K562 (cell line): Measurements from ENCODE around the gene TMEM72. TPM values are rescaled to one million over a fixed set of nuclear protein-coding genes. Genes with fewer than 3 reads are reported as not detected.

Experiments used
- ARID1B ChIP-seq: fragments of 450-650 bp; IDR thresholded peaks from 2 replicates; pipeline ENCODE4 v1.6.1; 2016; ENCODE audit warnings: antibody characterized with exemption, mild to moderate bottlenecking, inconsistent platforms
- CBX1 ChIP-seq: sonication (generic); IDR thresholded peaks from 2 replicates; pipeline ENCODE4 v1.6.1; 2016; ENCODE audit warnings: antibody characterized with exemption, low read depth, mild to moderate bottlenecking
- E2F5 ChIP-seq: sonication (generic); formaldehyde crosslinking; IDR thresholded peaks from 2 replicates; pipeline ENCODE4 v1.8.0; 2022; ENCODE audit warnings: mild to moderate bottlenecking, missing genetic modification reagents
- FOXP1 ChIP-seq: sonication (generic); formaldehyde crosslinking; IDR thresholded peaks from 2 replicates; pipeline ENCODE4 v1.8.0; 2022; ENCODE audit warnings: mild to moderate bottlenecking, missing genetic modification reagents
- ILF3 ChIP-seq: fragments of 450-650 bp; IDR thresholded peaks from 2 replicates; pipeline ENCODE4 v1.6.1; 2018; ENCODE audit warnings: antibody characterized with exemption, mild to moderate bottlenecking, moderate library complexity, borderline replicate concordance
- IRF2 ChIP-seq: sonication (generic); formaldehyde crosslinking; IDR thresholded peaks from 2 replicates; pipeline ENCODE4 v1.8.1; 2022; ENCODE audit warnings: mild to moderate bottlenecking, missing genetic modification reagents
- NEUROD1 ChIP-seq: fragments of 150-350 bp; IDR thresholded peaks from 2 replicates; pipeline ENCODE4 v1.6.1; 2014; ENCODE audit warnings: borderline replicate concordance, low read length, low read depth; ENCODE audit not compliant: partially characterized antibody
- TEAD4 ChIP-seq, 2 experiments: sonication (generic) in 1 of 2; formaldehyde crosslinking in 1 of 2; IDR thresholded peaks; 2 replicates each; pipeline versions ENCODE4 v1.6.1 to v1.8.0; 2012 to 2022; ENCODE audit warnings: borderline replicate concordance in 1 of 2, inconsistent platforms in 1 of 2, low read length in 1 of 2, mild to moderate bottlenecking in 1 of 2, missing genetic modification reagents in 1 of 2
- XRCC5 ChIP-seq: fragments of 200-400 bp; formaldehyde crosslinking; IDR thresholded peaks from 2 replicates; pipeline ENCODE4 v1.6.1; 2017; ENCODE audit warnings: low read depth, mild to moderate bottlenecking, low read length
- ZFP1 ChIP-seq: fragments of 450-650 bp; formaldehyde crosslinking; IDR thresholded peaks from 2 replicates; pipeline ENCODE4 v1.4.0; 2020; ENCODE audit warnings: mild to moderate bottlenecking, mixed read lengths
- ZNF146 ChIP-seq: IDR thresholded peaks from one replicate; pipeline ENCODE4 v1.6.1; 2018; ENCODE audit warnings: missing compliant biosample characterization; ENCODE audit not compliant: unreplicated experiment
- ZNF395 ChIP-seq: fragments of 200-800 bp; sonication (Bioruptor generic); IDR thresholded peaks from 2 replicates; pipeline ENCODE4 v1.6.1; 2017; ENCODE audit warnings: missing genetic modification characterization, missing compliant biosample characterization
- polyA plus RNA-seq, 8 experiments: library from polyadenylated mRNA; depleted of rRNA in 4 of 8; stranded (reverse) in 5 of 8; unstranded in 3 of 8; fragments of >200 nt; fragmentation: Nextera tagmentation in 2 of 8; fragmentation: Illumina TruSeq in 1 of 8; extraction: Ambion mirVana in 2 of 8; extraction: Trizol in 1 of 8; gene quantifications; 2 replicates each; pipeline versions ENCODE4 v1.2.1 to v1.2.3, GENCODE V29; 2011 to 2014; ENCODE audit warnings: inconsistent platforms in 1 of 8, missing spikeins in 1 of 8
- total RNA-seq, 7 experiments: library from RNA; depleted of rRNA in 6 of 7; stranded (reverse); fragments of >200 nt in 6 of 7; fragmentation: Illumina TruSeq in 2 of 7; extraction: Trizol in 2 of 7; gene quantifications; 2 replicates each; pipeline versions ENCODE4 v1.2.1 to v1.2.3, GENCODE V29; 2011 to 2021; ENCODE audit warnings: low replicate concordance in 1 of 7
- TF ChIP-seq, protein P1 (sequence below): fragments of 200-600 bp; sonication (generic); IDR thresholded peaks from one replicate; pipeline ENCODE4 v1.6.1; 2012; ENCODE audit warnings: mild to moderate bottlenecking, low read depth, low read length, inconsistent platforms

Gene TMEM72
- total and polyA plus RNA-seq, 9 of the 15 experiments (the other 6 are each of a cell fraction or from before 2014, with no cell fraction given): not detected

DNA sequence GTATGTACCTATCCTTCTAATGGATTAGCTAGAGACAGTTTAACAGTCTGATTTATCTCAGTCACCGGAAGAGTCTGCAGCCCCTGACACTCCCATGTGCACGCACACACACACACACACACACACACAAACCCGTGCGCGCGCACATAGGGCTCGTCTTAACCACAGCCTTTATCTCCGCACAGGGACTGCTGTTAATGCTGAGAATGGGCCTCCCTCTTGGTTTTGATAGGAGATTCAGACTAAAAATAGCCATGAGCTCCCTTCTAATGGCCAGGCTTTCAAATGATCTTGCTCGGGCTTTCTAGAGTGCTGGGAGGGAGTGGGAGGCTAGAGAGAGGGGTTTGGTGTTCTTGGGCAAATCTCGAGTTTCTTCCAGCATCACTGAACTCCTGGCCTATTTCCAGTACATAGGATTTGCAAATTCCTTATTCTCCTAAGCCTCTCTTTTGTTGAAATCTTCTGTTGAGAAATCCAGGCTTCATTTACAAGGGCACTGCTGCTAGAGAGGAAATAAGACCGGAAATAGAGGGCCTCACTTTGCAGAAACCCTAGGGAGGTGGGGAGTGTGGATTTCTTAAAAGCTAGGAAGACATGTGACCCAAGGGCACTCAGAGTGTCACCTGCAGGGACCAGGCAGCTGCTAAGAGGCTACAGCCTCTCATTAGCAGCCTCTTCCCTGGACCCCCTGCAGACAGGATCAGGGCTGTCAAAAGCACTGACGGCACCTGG is 2.4 kb downstream of the TMEM72 start (continued):
- peak; percentile 82 for TF ChIP-seq ZNF395 (CRISPR knock-in tag)
- no peak for TF ChIP-seq ZFP1 (CRISPR knock-in tag)
- TF ChIP-seq XRCC5: 0 out of 2 replicates have a peak, but pooled peaks have one; percentile 79
- TF ChIP-seq ILF3: no peak
- TF ChIP-seq E2F5 (CRISPR knock-in tag): no peak
- TF ChIP-seq FOXP1 (CRISPR knock-in tag): no peak
- TF ChIP-seq NEUROD1: peak; percentile 50
- TF ChIP-seq ARID1B: peak; percentile 97
- no peak for TF ChIP-seq CBX1
- TF ChIP-seq TEAD4 (IDR thresholded peaks at IDR 0.05; ENCODE audit: low read length): peak; percentile 94
- no peak for TF ChIP-seq TEAD4 (CRISPR knock-in tag; IDR thresholded peaks at IDR 0.05; ENCODE audit: borderline replicate concordance)
- TF ChIP-seq, protein P1, sequence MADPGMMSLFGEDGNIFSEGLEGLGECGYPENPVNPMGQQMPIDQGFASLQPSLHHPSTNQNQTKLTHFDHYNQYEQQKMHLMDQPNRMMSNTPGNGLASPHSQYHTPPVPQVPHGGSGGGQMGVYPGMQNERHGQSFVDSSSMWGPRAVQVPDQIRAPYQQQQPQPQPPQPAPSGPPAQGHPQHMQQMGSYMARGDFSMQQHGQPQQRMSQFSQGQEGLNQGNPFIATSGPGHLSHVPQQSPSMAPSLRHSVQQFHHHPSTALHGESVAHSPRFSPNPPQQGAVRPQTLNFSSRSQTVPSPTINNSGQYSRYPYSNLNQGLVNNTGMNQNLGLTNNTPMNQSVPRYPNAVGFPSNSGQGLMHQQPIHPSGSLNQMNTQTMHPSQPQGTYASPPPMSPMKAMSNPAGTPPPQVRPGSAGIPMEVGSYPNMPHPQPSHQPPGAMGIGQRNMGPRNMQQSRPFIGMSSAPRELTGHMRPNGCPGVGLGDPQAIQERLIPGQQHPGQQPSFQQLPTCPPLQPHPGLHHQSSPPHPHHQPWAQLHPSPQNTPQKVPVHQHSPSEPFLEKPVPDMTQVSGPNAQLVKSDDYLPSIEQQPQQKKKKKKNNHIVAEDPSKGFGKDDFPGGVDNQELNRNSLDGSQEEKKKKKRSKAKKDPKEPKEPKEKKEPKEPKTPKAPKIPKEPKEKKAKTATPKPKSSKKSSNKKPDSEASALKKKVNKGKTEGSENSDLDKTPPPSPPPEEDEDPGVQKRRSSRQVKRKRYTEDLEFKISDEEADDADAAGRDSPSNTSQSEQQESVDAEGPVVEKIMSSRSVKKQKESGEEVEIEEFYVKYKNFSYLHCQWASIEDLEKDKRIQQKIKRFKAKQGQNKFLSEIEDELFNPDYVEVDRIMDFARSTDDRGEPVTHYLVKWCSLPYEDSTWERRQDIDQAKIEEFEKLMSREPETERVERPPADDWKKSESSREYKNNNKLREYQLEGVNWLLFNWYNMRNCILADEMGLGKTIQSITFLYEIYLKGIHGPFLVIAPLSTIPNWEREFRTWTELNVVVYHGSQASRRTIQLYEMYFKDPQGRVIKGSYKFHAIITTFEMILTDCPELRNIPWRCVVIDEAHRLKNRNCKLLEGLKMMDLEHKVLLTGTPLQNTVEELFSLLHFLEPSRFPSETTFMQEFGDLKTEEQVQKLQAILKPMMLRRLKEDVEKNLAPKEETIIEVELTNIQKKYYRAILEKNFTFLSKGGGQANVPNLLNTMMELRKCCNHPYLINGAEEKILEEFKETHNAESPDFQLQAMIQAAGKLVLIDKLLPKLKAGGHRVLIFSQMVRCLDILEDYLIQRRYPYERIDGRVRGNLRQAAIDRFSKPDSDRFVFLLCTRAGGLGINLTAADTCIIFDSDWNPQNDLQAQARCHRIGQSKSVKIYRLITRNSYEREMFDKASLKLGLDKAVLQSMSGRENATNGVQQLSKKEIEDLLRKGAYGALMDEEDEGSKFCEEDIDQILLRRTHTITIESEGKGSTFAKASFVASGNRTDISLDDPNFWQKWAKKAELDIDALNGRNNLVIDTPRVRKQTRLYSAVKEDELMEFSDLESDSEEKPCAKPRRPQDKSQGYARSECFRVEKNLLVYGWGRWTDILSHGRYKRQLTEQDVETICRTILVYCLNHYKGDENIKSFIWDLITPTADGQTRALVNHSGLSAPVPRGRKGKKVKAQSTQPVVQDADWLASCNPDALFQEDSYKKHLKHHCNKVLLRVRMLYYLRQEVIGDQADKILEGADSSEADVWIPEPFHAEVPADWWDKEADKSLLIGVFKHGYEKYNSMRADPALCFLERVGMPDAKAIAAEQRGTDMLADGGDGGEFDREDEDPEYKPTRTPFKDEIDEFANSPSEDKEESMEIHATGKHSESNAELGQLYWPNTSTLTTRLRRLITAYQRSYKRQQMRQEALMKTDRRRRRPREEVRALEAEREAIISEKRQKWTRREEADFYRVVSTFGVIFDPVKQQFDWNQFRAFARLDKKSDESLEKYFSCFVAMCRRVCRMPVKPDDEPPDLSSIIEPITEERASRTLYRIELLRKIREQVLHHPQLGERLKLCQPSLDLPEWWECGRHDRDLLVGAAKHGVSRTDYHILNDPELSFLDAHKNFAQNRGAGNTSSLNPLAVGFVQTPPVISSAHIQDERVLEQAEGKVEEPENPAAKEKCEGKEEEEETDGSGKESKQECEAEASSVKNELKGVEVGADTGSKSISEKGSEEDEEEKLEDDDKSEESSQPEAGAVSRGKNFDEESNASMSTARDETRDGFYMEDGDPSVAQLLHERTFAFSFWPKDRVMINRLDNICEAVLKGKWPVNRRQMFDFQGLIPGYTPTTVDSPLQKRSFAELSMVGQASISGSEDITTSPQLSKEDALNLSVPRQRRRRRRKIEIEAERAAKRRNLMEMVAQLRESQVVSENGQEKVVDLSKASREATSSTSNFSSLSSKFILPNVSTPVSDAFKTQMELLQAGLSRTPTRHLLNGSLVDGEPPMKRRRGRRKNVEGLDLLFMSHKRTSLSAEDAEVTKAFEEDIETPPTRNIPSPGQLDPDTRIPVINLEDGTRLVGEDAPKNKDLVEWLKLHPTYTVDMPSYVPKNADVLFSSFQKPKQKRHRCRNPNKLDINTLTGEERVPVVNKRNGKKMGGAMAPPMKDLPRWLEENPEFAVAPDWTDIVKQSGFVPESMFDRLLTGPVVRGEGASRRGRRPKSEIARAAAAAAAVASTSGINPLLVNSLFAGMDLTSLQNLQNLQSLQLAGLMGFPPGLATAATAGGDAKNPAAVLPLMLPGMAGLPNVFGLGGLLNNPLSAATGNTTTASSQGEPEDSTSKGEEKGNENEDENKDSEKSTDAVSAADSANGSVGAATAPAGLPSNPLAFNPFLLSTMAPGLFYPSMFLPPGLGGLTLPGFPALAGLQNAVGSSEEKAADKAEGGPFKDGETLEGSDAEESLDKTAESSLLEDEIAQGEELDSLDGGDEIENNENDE: no peak
- no peak for TF ChIP-seq ZNF146
- TF ChIP-seq IRF2 (CRISPR knock-in tag): no peak
